Measurements from ENCODE around the gene CD274. TPM values are rescaled to one million over a fixed set of nuclear protein-coding genes. Genes with fewer than 3 reads are reported as not detected.

Gene CD274
- total RNA-seq, 1 experiment from 2014 or later = not detected

DNA sequence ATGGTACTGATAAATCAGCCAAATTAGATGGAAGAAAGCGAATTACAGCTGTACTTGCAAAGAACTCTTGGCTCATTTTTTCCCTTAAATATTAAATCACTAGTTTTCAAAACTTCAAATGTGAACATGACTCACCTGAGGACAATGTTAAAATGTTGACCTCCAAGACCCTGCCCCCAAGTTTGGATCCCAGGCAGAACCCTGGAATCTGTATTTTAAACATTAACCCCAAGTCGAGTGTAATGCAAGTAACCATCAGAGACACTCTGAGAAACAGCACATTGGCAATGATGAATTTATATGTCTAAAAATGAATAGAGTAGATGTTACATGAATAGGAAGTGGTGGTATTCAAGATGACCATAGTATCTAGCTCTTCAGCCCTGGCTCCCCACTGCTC, 2.3 kb upstream of the CD274 start:
- Histone ChIP-seq H3K23me2 (ENCODE audit: insufficient read length, low read depth, low read length, poor library complexity, severe bottlenecking) (peaks cover 5% of the 10 kb centered on the region), H3K9ac (ENCODE audit: extremely low read depth, insufficient read length, low read length) (no peak overlapping the region), H4K5ac (ENCODE audit: insufficient read length, low read depth, low read length) (no peak overlapping the region), H3K23ac (ENCODE audit: insufficient read length, low read depth, low read length) (no peak overlapping the region), H4K91ac (ENCODE audit: insufficient read length, low read depth, low read length) (no peak overlapping the region), H3K18ac (ENCODE audit: insufficient read length, low read depth, low read length) (no peak overlapping the region), H3K56ac (ENCODE audit: insufficient read length, low read depth, low read length) (no peak overlapping the region), H4K20me1 (ENCODE audit: control insufficient read depth, insufficient read depth, insufficient read length) (no peaks in the 10 kb centered on the region), H2AK5ac (ENCODE audit: insufficient read length, low read length) (no peak overlapping the region), H2BK5ac (ENCODE audit: insufficient read length, low read length) (no peak overlapping the region), H2AFZ (ENCODE audit: low read length) (no peak overlapping the region), H3K4me2 (ENCODE audit: insufficient read depth, insufficient read length, low read length) (no peak overlapping the region), H3K79me1 (ENCODE audit: insufficient read depth, low read depth, low read length, poor library complexity, severe bottlenecking) (no peaks in the 10 kb centered on the region), H4K8ac (replicated peaks; ENCODE audit: insufficient read length, low read depth, low read length) (no peak overlapping the region), H3K14ac (ENCODE audit: insufficient read depth, low read length) (no peak overlapping the region), H2BK120ac (ENCODE audit: low read depth, low read length, poor library complexity, severe bottlenecking) (no peak overlapping the region), H2BK12ac (ENCODE audit: insufficient read length, low read depth, low read length) (no peak overlapping the region), H3K4ac (ENCODE audit: low read depth, low read length) (no peak overlapping the region), H3K27me3 (ENCODE audit: insufficient read depth, low read length) (no peaks in the 10 kb centered on the region), H2BK15ac (ENCODE audit: low read depth, low read length) (no peak overlapping the region), H3T11ph (ENCODE audit: low read length) (no peak overlapping the region), H3K9me3 (ENCODE audit: control insufficient read depth, low read depth, low read length) (no peaks in the 10 kb centered on the region), H3K79me2 (ENCODE audit: insufficient read depth, low read length) (no peaks in the 10 kb centered on the region), H3K27ac (ENCODE audit: insufficient read length, low read depth, low read length) (no peak overlapping the region), H3K4me1 (ENCODE audit: insufficient read depth, low read length) (no peaks in the 10 kb centered on the region; the same call in 1 of the 2 replicates), H2BK20ac (ENCODE audit: low read depth, low read length, poor library complexity, severe bottlenecking) (no peak overlapping the region)
- no peak overlapping the region for H3K4me3 Mint-ChIP-seq
- TF ChIP-seq CTCF (conservative IDR thresholded peaks at IDR 0.05) = no peak
- no peak overlapping the region for H3K27ac Mint-ChIP-seq
- no peaks in the 10 kb centered on the region for H3K36me3 Mint-ChIP-seq (ENCODE audit: insufficient read depth in 1 of 3, low read depth in 3 of 3)
- H3K4me1 Mint-ChIP-seq = peaks cover 2 to 5% of the 10 kb centered on the region in 2 experiments; a peak in 3 of 4 replicates
- peaks cover 0 to 2% of the 10 kb centered on the region in 2 experiments; a peak in 1 of 5 replicates for H3K9me3 Mint-ChIP-seq
- DNase-seq = no peak
- WGBS (ENCODE audit: extremely low coverage, insufficient read length, low lambda C conversion rate) = no CpG with 5 or more reads among the region's 2 CpGs
- H3K27me3 Mint-ChIP-seq (ENCODE audit: low read depth) = peaks cover 32% of the 10 kb centered on the region

Measured in H9 (cell line).